ENCODE data around the gene CDX1.
A peak's percentile ranks its signal among the peaks of the same experiment; 100 is the strongest.

The CDX1 gene

DNA sequence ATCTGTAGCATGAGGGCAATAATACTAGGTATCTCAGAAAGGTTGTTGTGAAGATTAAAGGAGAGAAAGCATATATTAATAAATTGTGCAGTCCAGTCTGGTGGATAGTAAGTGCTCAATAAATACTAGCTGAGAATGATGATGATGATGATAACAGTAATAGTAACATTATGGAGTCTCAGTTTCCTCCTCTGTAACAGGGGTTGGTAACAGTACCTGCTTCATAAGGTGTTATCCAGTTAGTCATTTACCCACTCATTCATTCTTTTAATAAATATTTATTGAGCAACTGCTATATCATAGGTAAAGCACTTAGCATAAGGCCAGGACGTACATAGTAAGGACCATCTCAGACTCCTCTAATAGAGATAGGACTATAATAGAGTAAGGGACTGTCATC is 30.9 kb downstream of the CDX1 start:
- Histone ChIP-seq H3K27ac (ENCODE audit: low read depth in 2 of 2, low read length in 2 of 2) (no peak overlapping the region), H3K36me3 (ENCODE audit: control insufficient read depth in 2 of 2, insufficient read depth in 2 of 2, low read length in 2 of 2) (peaks cover 28 to 46% of the 10 kb centered on the region in 2 donors), H3K27me3 (ENCODE audit: control insufficient read depth in 2 of 2, insufficient read depth in 2 of 2, low read length in 2 of 2) (no peaks in the 10 kb centered on the region), H3K9ac (ENCODE audit: low read depth in 1 of 2, low read length in 2 of 2) (no peak overlapping the region), H3K4me3 (ENCODE audit: low read length in 2 of 2) (no peak overlapping the region), H3K4me1 (ENCODE audit: control insufficient read depth in 2 of 2, insufficient read depth in 2 of 2, low read length in 2 of 2) (no peaks in the 10 kb centered on the region), H3K9me3 (ENCODE audit: control insufficient read depth in 2 of 2, low read length in 2 of 2) (no peaks in the 10 kb centered on the region)

DNA sequence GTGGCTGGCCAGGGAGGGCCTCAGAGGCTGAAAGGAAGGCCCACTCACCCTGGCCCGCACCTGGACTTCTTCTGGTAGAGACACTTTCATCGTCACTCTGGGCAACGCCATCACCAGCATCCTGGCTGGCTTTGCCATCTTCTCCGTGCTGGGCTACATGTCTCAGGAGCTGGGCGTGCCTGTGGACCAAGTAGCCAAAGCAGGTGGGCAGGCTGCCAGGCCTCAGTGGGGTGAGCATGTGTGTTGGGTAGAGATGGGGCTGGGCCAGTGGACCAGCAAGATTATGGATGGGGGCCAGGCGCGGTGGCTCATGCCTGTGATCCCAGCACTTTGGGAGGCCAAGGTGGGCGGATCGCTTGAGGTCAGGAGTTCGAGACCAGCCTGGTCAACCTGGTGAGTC is 35.9 kb downstream of the CDX1 start:
- H3K36me3 ChIP-seq (ENCODE audit: control insufficient read depth in 2 of 2, insufficient read depth in 2 of 2, low read length in 2 of 2), result peaks cover 13 to 43% of the 10 kb centered on the region in 2 donors
- no peak overlapping the region for H3K27ac ChIP-seq (ENCODE audit: low read depth in 2 of 2, low read length in 2 of 2)
- no peak overlapping the region for H3K9ac ChIP-seq (ENCODE audit: low read depth in 1 of 2, low read length in 2 of 2)
- H3K9me3 ChIP-seq (ENCODE audit: control insufficient read depth in 2 of 2, low read length in 2 of 2), result no peaks in the 10 kb centered on the region
- H3K4me1 ChIP-seq (ENCODE audit: control insufficient read depth in 2 of 2, insufficient read depth in 2 of 2, low read length in 2 of 2), result no peaks in the 10 kb centered on the region
- no peak overlapping the region for H3K4me3 ChIP-seq (ENCODE audit: low read length in 2 of 2)
- H3K27me3 ChIP-seq (ENCODE audit: control insufficient read depth in 2 of 2, insufficient read depth in 2 of 2, low read length in 2 of 2), result no peaks in the 10 kb centered on the region

DNA sequence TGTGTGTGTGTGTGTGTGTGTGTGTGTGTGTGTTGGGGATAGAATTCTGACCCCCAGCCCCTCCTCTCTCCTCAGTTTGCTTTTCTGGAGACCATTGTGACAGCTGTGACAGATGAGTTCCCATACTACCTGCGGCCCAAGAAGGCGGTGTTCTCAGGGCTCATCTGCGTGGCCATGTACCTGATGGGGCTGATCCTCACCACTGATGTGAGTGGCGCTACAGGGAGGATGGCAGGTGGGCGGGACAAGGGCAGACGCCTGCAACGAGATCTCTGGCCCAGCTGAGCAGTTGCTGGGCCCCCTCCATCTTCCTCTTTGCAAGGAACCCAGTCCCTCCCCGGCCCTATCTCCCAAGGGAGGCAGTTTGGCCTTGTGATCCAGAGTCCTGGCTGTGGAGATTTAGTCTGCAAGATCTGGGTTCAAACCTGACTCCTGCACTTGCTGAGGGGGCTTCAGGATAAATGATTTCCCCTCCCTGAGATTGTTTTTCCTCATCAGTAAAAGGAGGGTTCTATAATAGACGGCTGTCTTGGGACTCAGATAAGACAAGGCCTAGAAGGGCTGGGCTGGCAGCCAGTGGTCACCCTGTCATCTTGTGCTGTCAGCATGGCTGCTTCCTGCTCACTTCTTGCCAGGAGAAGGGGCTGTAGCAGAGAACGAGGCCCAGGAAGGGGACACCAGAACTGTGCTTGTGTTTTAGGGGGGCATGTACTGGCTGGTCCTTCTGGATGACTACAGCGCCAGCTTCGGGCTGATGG is 37.4 kb downstream of the CDX1 start:
- no peaks in the 10 kb centered on the region for H3K27me3 ChIP-seq (ENCODE audit: control insufficient read depth in 2 of 2, insufficient read depth in 2 of 2, low read length in 2 of 2)
- H3K27ac ChIP-seq (ENCODE audit: low read depth in 2 of 2, low read length in 2 of 2), result no peak overlapping the region
- H3K9ac ChIP-seq (ENCODE audit: low read depth in 1 of 2, low read length in 2 of 2), result no peak overlapping the region
- H3K9me3 ChIP-seq (ENCODE audit: control insufficient read depth in 2 of 2, low read length in 2 of 2), result no peaks in the 10 kb centered on the region
- no peak overlapping the region for H3K4me3 ChIP-seq (ENCODE audit: low read length in 2 of 2)
- H3K4me1 ChIP-seq (ENCODE audit: control insufficient read depth in 2 of 2, insufficient read depth in 2 of 2, low read length in 2 of 2), result peaks cover 7 to 10% of the 10 kb centered on the region in 2 donors
- peaks cover 5 to 34% of the 10 kb centered on the region in 2 donors for H3K36me3 ChIP-seq (ENCODE audit: control insufficient read depth in 2 of 2, insufficient read depth in 2 of 2, low read length in 2 of 2)

GRCh38 chr5:150204590-150204960 is 38.0 kb downstream of the CDX1 start:
- H3K4me3 ChIP-seq (ENCODE audit: low read length in 2 of 2), result no peak overlapping the region
- H3K27me3 ChIP-seq (ENCODE audit: control insufficient read depth in 2 of 2, insufficient read depth in 2 of 2, low read length in 2 of 2), result no peaks in the 10 kb centered on the region
- no peak overlapping the region for H3K9ac ChIP-seq (ENCODE audit: low read depth in 1 of 2, low read length in 2 of 2)
- H3K4me1 ChIP-seq (ENCODE audit: control insufficient read depth in 2 of 2, insufficient read depth in 2 of 2, low read length in 2 of 2), result peaks cover 13 to 15% of the 10 kb centered on the region in 2 donors
- no peak overlapping the region for H3K27ac ChIP-seq (ENCODE audit: low read depth in 2 of 2, low read length in 2 of 2)
- peaks cover 2 to 30% of the 10 kb centered on the region in 2 donors for H3K36me3 ChIP-seq (ENCODE audit: control insufficient read depth in 2 of 2, insufficient read depth in 2 of 2, low read length in 2 of 2)
- H3K9me3 ChIP-seq (ENCODE audit: control insufficient read depth in 2 of 2, low read length in 2 of 2), result no peaks in the 10 kb centered on the region

- Histone ChIP-seq H3K9ac (ENCODE audit: low read depth in 1 of 2, low read length in 2 of 2) (no peak overlapping the region), H3K27me3 (ENCODE audit: control insufficient read depth in 2 of 2, insufficient read depth in 2 of 2, low read length in 2 of 2) (no peaks in the 10 kb centered on the region), H3K4me3 (ENCODE audit: low read length in 2 of 2) (no peak overlapping the region)
Measured at GRCh38 chr5:150206098-150206778, 39.7 kb downstream of the CDX1 start.

GRCh38 chr5:150206779-150207115 is 40.2 kb downstream of the CDX1 start:
- no peak overlapping the region for H3K27ac ChIP-seq (ENCODE audit: low read depth in 2 of 2, low read length in 2 of 2)
- H3K36me3 ChIP-seq (ENCODE audit: control insufficient read depth in 2 of 2, insufficient read depth in 2 of 2, low read length in 2 of 2), result peaks cover 0 to 19% of the 10 kb centered on the region in 2 donors
- H3K9me3 ChIP-seq (ENCODE audit: control insufficient read depth in 2 of 2, low read length in 2 of 2), result no peaks in the 10 kb centered on the region
- peaks cover 34 to 36% of the 10 kb centered on the region in 2 donors for H3K4me1 ChIP-seq (ENCODE audit: control insufficient read depth in 2 of 2, insufficient read depth in 2 of 2, low read length in 2 of 2)
- H3K9ac ChIP-seq (ENCODE audit: low read depth in 1 of 2, low read length in 2 of 2), result no peak overlapping the region
- H3K27me3 ChIP-seq (ENCODE audit: control insufficient read depth in 2 of 2, insufficient read depth in 2 of 2, low read length in 2 of 2), result no peaks in the 10 kb centered on the region
- H3K4me3 ChIP-seq (ENCODE audit: low read length in 2 of 2), result no peak overlapping the region

More at GRCh38 chr5:150206098-150206778, 39.7 kb downstream of the CDX1 start:
- peaks cover 29 to 31% of the 10 kb centered on the region in 2 donors for H3K4me1 ChIP-seq (ENCODE audit: control insufficient read depth in 2 of 2, insufficient read depth in 2 of 2, low read length in 2 of 2)
- peaks cover 0 to 23% of the 10 kb centered on the region in 2 donors for H3K36me3 ChIP-seq (ENCODE audit: control insufficient read depth in 2 of 2, insufficient read depth in 2 of 2, low read length in 2 of 2)
- no peak overlapping the region for H3K27ac ChIP-seq (ENCODE audit: low read depth in 2 of 2, low read length in 2 of 2)
- no peaks in the 10 kb centered on the region for H3K9me3 ChIP-seq (ENCODE audit: control insufficient read depth in 2 of 2, low read length in 2 of 2)

- peak overlapping the region in 1 of 2 donors; percentile 32 for H3K9ac ChIP-seq (ENCODE audit: low read depth in 1 of 2, low read length in 2 of 2)
- peak overlapping the region; percentile 52 to 88 for H3K27ac ChIP-seq (ENCODE audit: low read depth in 2 of 2, low read length in 2 of 2)
- H3K36me3 ChIP-seq (ENCODE audit: control insufficient read depth in 2 of 2, insufficient read depth in 2 of 2, low read length in 2 of 2), result peaks cover 0 to 9% of the 10 kb centered on the region in 2 donors
- no peaks in the 10 kb centered on the region for H3K27me3 ChIP-seq (ENCODE audit: control insufficient read depth in 2 of 2, insufficient read depth in 2 of 2, low read length in 2 of 2)
- no peaks in the 10 kb centered on the region for H3K9me3 ChIP-seq (ENCODE audit: control insufficient read depth in 2 of 2, low read length in 2 of 2)
- H3K4me1 ChIP-seq (ENCODE audit: control insufficient read depth in 2 of 2, insufficient read depth in 2 of 2, low read length in 2 of 2), result peaks cover 39 to 44% of the 10 kb centered on the region in 2 donors
- peak overlapping the region in 1 of 2 donors; percentile 5 for H3K4me3 ChIP-seq (ENCODE audit: low read length in 2 of 2)
Measured at GRCh38 chr5:150208187-150209098, 41.9 kb downstream of the CDX1 start.

DNA sequence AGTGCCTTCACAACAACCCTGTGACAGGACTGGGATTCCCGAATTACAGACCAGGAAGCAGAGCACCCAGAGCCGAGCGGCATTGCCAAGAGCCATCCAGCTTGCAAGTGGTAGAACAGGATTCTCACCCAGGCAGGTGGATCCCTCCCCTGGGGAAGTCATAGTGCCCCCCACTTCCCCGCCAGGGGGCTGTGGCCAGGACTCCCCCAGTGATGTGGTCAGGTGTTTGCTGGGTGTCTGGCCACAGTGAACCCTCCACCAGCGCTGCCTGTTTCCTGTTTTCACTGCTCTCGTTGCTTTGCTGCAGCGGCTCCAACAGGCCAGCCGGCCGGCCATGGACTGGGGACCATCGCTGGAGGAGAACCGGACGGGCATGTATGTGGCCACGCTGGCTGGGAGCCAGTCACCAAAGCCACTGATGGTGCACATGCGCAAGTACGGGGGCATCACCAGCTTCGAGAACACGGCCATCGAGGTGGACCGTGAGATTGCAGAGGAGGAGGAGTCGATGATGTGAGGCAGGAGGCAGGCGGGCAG is 42.6 kb downstream of the CDX1 start:
- Histone ChIP-seq H3K27me3 (ENCODE audit: control insufficient read depth in 2 of 2, insufficient read depth in 2 of 2, low read length in 2 of 2) (no peaks in the 10 kb centered on the region), H3K9me3 (ENCODE audit: control insufficient read depth in 2 of 2, low read length in 2 of 2) (no peaks in the 10 kb centered on the region), H3K4me1 (ENCODE audit: control insufficient read depth in 2 of 2, insufficient read depth in 2 of 2, low read length in 2 of 2) (peaks cover 39 to 50% of the 10 kb centered on the region in 2 donors), H3K4me3 (ENCODE audit: low read length in 2 of 2) (peak overlapping the region; percentile 5 to 26), H3K36me3 (ENCODE audit: control insufficient read depth in 2 of 2, insufficient read depth in 2 of 2, low read length in 2 of 2) (peaks cover 0 to 5% of the 10 kb centered on the region in 2 donors), H3K27ac (ENCODE audit: low read depth in 2 of 2, low read length in 2 of 2) (peak overlapping the region; percentile 52 to 88), H3K9ac (ENCODE audit: low read depth in 1 of 2, low read length in 2 of 2) (peak overlapping the region; percentile 32 to 41)

DNA sequence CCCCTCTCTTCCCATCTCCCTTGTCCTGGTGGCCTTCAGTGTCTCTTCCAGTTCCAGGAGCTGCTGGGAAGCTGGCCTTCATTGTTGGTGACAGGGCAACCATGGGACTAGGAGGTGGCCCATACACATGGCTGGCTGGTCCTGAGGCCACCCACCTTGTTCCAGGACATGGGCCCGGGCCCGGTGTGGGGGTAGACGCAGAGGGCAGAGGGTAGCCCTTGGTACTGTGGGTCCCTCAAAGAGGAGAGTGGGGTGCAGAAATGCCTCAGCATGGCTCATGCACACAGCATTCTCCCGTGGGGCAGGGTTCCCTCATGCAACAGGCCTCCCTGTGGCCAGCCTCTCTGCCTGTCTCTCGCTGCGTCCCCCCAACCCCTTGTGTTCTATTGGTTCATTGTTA is 44.1 kb downstream of the CDX1 start:
- Histone ChIP-seq H3K27me3 (ENCODE audit: control insufficient read depth in 2 of 2, insufficient read depth in 2 of 2, low read length in 2 of 2) (no peaks in the 10 kb centered on the region), H3K9me3 (ENCODE audit: control insufficient read depth in 2 of 2, low read length in 2 of 2) (no peaks in the 10 kb centered on the region), H3K9ac (ENCODE audit: low read depth in 1 of 2, low read length in 2 of 2) (peak overlapping the region; percentile 44 to 72), H3K4me3 (ENCODE audit: low read length in 2 of 2) (peak overlapping the region in 1 of 2 donors; percentile 7), H3K36me3 (ENCODE audit: control insufficient read depth in 2 of 2, insufficient read depth in 2 of 2, low read length in 2 of 2) (peaks cover 0 to 2% of the 10 kb centered on the region in 2 donors), H3K27ac (ENCODE audit: low read depth in 2 of 2, low read length in 2 of 2) (peak overlapping the region; percentile 84 to 88), H3K4me1 (ENCODE audit: control insufficient read depth in 2 of 2, insufficient read depth in 2 of 2, low read length in 2 of 2) (peaks cover 43 to 56% of the 10 kb centered on the region in 2 donors)

Measured in mucosa of rectum (tissue), 2 donors.